ENCODE data around the gene MAPK4.
A peak's percentile ranks its signal among the peaks of the same experiment; 100 is the strongest.

Gene MAPK4

DNA sequence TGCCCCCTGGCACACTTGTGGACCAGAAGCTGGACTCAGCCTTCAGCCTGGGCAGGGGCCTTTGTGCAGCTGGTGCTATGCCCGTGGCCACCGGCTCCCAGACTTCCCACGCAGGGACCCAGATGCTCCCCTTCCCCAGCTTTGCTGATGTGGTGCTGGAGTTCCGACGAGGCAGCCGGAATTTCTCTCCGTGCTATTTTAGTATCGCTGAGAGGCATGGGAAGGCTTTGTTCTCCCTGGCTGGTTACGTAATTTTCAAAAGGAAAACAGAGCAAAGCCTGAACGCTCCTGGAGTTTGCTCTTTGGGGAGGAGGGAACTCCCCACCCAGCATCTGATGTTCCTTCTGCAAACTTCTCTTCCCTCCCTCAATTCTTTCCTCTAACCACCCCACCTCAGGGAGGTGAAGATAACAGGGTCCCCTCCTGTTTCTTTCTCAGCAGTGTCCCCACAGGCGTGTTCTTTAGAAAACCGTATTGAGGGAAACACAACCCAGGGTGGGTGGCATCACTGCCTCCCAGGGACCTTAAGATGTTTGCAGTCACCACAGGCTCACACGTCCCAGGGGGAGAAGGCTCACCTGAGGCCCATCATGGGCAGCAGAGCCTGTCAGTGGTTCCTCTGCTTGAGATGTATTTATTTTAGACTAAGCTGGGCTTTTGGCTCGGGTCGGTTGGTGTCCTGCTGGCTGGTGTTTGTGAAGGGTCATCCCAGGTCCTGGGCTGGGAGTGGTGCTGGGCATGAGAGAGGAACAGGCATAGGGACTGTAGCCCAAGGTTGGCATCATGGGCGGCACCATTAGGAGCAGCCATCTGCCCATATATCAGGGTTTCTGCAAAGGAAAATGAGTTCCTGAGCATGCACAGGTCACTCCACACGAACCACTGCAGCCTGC, 95.0 kb downstream of the MAPK4 start:
- DNase-seq, result no peak

- no peak for DNase-seq
These were observed 96.5 kb downstream of the MAPK4 start for GRCh38 chr18:50656396-50656795.

- peak; percentile 1 for DNase-seq
These were observed 97.1 kb downstream of the MAPK4 start for GRCh38 chr18:50656841-50657470.

DNA sequence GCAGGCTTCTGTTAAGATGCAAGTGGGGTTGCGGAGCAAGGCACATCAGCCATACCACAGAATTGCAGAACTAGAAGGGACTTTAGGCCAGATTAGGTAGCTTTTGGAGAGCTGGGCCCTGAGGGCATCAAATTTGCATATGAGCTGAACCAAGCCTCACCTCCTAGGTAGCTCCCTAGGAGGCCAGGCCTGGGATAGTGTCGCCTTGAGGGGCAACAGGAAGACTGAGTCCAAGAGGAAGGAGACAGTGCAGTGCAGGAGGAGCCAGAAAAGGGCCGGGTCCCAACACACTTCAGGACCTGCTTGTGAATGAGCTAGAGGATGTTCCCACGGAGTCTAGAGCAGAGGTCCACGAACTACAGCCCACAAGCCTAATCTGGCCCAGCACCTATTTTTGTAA, 98.7 kb downstream of the MAPK4 start:
- no peak for DNase-seq

DNA sequence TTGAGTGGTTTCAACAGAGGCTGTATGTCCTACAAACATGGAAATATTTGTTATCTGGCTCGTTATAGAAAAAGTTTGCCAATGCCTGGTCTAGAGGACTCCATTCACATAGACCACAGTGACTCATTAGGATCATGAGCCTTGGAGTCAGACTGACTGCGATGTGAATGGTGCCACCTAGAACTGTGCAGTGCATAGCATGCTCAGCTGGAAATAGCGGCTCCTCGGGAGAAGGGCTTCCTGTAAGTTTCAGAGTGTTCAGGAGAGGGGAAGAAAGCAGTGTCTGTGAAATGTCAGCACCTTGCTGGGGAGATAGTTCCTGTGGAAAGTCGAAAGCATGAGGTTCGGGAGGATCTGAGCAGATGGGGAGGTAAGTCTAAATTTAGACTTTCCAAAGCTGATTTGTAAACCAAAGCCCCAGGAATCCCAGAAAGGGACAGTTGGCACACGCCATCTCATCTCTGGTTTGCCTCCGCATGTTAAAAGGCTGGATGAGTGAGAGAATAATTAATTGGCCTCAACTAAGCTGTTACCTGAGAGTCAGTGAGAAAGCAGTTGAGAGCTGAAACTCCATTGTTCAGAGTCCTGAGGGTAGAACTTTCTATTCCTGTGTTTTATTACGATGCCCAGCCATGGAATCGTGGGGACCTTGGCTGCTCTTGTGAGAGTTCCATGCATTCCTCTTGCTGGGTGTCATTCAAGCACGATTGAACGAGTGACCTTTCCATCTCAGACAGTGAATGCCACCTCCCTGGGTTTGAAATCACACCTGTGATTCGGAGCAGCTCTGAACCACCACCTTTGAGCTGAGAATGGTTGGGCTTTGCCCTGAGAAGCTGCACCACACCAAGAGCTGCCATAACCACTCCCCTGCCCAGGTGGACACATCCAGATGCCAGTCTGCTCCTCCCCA, 99.5 kb downstream of the MAPK4 start:
- peak; percentile 28 for DNase-seq

DNA sequence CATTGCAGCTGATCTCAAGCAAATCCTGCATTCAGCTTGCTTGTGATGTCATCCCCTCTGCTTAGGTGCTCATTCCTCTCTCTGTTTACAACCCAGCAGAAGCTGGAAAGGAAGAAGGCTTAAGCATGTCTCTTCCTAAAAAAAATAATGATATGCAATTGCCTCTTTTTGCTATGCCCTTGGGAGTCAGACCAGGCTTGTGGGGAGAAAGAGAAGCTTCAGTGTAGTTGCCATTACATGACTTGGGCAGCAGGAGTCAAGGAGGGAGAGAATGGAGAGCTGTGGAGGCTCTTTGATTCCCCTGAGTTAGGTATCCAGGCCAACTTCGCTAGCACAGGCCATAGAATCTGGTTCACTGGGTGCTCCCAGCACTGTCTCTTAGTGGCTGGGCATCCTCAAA, 101.1 kb downstream of the MAPK4 start:
- DNase-seq, result no peak

DNA sequence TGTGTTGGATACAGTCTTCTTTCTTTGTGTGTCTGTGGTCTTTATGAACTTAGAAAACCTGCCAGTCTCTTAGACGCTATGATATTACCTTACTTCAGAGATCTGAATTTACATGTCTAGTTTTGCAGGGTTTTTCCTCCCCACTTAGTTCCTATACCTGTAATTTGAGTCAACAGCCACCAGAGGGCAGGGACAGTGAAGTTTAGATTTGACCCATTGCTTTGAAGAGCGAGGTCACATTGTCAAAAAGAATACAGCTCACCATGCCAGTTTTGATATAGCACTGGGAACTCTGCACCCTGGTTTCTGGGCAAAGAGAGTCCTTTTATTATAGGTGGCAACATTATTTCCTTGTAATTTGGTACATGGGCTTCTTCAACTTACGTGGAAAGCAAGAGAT, 102.3 kb downstream of the MAPK4 start:
- no peak for DNase-seq

DNA sequence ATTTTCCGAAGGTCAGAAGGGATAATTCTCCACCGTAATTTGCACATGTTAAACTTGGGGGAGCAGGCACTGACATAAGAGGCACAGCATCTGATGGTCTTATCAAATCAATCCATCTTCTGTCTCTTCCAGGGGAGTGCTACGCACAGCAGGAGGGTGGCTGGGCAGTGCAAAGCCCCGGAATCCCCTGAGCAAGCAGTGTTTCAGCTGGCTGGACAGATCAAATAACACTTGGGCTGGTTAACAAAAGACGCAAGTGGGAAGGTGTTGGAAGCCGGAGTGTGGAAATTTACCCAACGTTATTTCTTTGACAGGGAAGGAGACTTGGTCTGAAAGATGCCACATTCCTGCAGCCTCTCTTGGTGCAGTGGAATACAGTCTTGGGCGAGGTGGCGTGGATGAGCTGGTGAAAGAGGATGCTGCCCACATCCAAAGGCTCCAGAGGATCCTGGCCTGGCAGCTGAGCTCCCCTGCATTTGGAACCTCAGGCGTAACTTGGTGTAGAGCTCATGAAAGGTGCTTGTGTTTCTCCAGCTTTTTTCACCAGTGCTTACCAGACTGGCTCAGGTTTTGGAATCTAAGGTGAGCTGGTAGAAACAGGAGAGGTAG, 103.0 kb downstream of the MAPK4 start:
- no peak for DNase-seq

GRCh38 chr18:50663626-50664441, 103.9 kb downstream of the MAPK4 start:
- DNase-seq, result no peak

GRCh38 chr18:50665015-50665414, 105.1 kb downstream of the MAPK4 start:
- DNase-seq, result no peak

- no peak for DNase-seq
These were observed 105.6 kb downstream of the MAPK4 start for GRCh38 chr18:50665519-50665918.

GRCh38 chr18:50666536-50666935, 106.6 kb downstream of the MAPK4 start:
- no peak for DNase-seq

GRCh38 chr18:50671376-50671775, 111.5 kb downstream of the MAPK4 start:
- no peak for DNase-seq

DNA sequence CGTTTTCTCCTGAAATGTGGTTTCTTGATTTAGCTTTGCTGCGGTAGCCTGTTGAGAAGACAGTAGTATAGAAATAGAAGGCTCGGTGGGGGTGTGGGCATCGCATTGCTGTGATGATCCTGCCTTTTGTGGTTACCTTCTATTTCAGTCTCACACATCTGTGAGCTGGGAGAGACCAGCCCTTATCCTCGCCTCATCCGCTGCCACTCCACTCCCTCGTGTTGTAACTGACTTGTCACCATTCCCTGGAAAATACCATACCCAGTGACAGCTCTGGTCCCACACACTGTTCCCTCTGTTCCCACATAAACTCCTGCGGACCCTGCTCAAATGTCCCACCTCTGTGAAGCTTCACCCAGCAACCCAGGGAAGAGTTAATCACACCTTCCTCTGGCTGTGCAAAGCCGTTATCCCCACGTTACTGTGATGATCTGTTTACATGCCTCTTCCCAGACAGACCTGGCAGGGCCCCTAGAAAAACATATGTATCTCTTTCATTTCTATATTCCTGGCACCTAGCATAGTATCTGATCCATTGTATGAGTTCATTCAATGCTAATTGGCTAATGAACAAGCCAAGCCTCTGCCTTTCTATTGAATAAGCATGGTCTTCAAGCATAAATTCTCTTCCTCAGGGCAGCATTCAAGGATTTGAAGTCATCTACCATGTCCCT, 114.6 kb downstream of the MAPK4 start:
- DNase-seq, result no peak

GRCh38 chr18:50675043-50675442, 115.2 kb downstream of the MAPK4 start:
- no peak for DNase-seq

DNA sequence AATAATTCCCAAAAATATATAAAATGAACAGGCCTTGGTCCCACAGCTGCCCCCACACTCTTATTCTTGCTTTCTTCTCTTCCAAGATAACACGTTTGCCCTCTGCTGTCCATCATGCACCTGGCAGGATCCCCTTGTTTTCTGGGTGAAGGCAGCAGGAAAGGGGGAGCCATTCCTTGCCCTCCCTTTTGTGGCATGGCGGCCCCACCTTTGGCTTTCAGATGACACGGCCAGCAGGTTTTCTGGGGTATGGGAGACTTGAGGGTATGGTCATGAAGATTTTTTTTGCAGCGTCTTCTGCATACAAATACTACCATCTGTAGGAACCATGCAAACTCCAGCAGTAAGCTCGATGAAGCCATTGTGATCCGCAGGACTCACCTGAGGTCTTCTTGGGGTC, 118.8 kb downstream of the MAPK4 start:
- no peak for DNase-seq

- DNase-seq, result no peak
These were observed 119.2 kb downstream of the MAPK4 start for GRCh38 chr18:50679056-50679455.

DNA sequence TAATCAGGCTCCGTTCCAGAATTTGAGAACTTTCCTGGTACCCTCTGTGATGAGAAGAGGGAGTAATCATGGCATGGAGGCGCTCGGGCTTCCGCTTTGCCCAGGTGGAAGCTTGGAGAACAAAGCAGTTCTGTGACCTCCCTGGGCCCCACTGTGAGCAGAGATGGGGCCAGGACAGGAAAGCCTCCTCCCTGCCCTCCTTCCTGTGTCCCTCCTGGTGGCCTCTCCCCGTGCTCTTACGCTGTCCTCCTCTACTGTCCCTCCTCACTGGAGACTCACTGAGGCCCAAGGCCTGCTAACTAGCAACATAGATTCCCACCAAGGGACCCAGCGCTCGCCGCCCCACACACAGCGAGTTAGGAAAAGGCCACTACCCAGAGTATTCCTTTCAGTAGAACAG, 119.8 kb downstream of the MAPK4 start:
- DNase-seq, result no peak

DNA sequence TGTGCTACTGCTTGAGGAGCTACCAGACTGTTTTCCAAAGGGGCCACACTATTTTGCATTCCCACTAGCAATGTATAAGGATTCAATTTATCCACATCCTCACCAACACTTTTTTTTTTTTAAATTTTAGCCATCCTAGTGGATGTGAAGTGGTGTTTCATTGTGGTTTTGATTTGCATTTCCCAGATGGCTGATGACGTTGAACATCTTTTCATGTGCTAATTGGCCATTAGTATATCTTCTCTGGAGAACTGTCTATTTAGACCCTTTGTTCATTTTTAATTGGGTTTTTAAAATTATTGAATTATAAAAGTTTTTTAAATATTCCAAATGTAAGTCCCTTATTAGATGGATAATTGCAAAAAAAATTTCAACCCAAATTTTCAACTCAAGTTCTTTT, 121.1 kb downstream of the MAPK4 start:
- DNase-seq, result no peak

- no peak for DNase-seq
These were observed 123.0 kb downstream of the MAPK4 start for GRCh38 chr18:50682852-50683251.

GRCh38 chr18:50686409-50686808, 126.5 kb downstream of the MAPK4 start:
- DNase-seq, result no peak

Data from fibroblast of skin of abdomen (primary cell).